Trophoblast cell (in vitro differentiated cells and primary cell): ENCODE measurements around the gene APOF.

Experiments
- DNase-seq, 2 donors: peaks; one replicate each; pipeline ENCODE4 v3.0.0-alpha.2; 2016
- H2AFZ ChIP-seq: 2 replicates; pipeline ENCODE4 v1.6.1; 2013; ENCODE audit warnings: low read length, moderate library complexity, mild to moderate bottlenecking; ENCODE audit not compliant: insufficient read depth, poor library complexity
- H2AK5ac ChIP-seq: 2 replicates; pipeline ENCODE4 v1.6.1; 2013; ENCODE audit warnings: mild to moderate bottlenecking, low read length
- H2BK120ac ChIP-seq: 2 replicates; pipeline ENCODE4 v1.6.1; 2013; ENCODE audit warnings: low read length, mild to moderate bottlenecking, moderate library complexity; ENCODE audit not compliant: insufficient read depth, poor library complexity
- H2BK12ac ChIP-seq: 2 replicates; pipeline ENCODE4 v1.6.1; 2013; ENCODE audit warnings: mild to moderate bottlenecking, low read length, moderate library complexity
- H2BK5ac ChIP-seq: 2 replicates; pipeline ENCODE4 v1.6.1; 2013; ENCODE audit warnings: low read length, low read depth, moderate library complexity, mild to moderate bottlenecking; ENCODE audit not compliant: poor library complexity
- H3K14ac ChIP-seq: 2 replicates; pipeline ENCODE4 v1.6.1; 2013; ENCODE audit warnings: mild to moderate bottlenecking, low read length
- H3K18ac ChIP-seq: 2 replicates; pipeline ENCODE4 v1.6.1; 2013; ENCODE audit warnings: mild to moderate bottlenecking, low read length
- H3K23ac ChIP-seq: 2 replicates; pipeline ENCODE4 v1.6.1; 2013; ENCODE audit warnings: low read length
- H3K27ac ChIP-seq: 2 replicates; pipeline ENCODE4 v1.5.1; 2013; ENCODE audit warnings: low read depth, mild to moderate bottlenecking, inconsistent platforms, low read length, moderate library complexity
- H3K27me3 ChIP-seq: 2 replicates; pipeline ENCODE4 v1.6.1; 2013; ENCODE audit warnings: inconsistent platforms, mild to moderate bottlenecking, low read length, moderate library complexity; ENCODE audit not compliant: insufficient read depth
- H3K36me3 ChIP-seq, 2 experiments: 1 replicate in 1 of 2; 2 replicates in 1 of 2; pipeline ENCODE4 v1.6.1; 2013; ENCODE audit warnings: low read length in 2 of 2, mild to moderate bottlenecking in 2 of 2, moderate library complexity in 1 of 2; ENCODE audit not compliant: insufficient read depth in 2 of 2, control insufficient read depth in 1 of 2
- H3K4ac ChIP-seq: 2 replicates; pipeline ENCODE4 v1.6.1; 2013; ENCODE audit warnings: low read depth, mild to moderate bottlenecking, low read length, moderate library complexity
- H3K4me1 ChIP-seq, 2 experiments: 1 replicate in 1 of 2; 2 replicates in 1 of 2; pipeline ENCODE4 v1.6.1; 2013; ENCODE audit warnings: low read length in 2 of 2, mild to moderate bottlenecking in 2 of 2, moderate library complexity in 1 of 2; ENCODE audit not compliant: insufficient read depth in 2 of 2, control insufficient read depth in 1 of 2
- H3K4me2 ChIP-seq: 2 replicates; pipeline ENCODE4 v1.6.1; 2013; ENCODE audit warnings: inconsistent platforms, mild to moderate bottlenecking, low read length, moderate library complexity
- H3K4me3 ChIP-seq: 2 replicates; pipeline ENCODE4 v1.5.1; 2013; ENCODE audit warnings: mild to moderate bottlenecking, low read depth, low read length, inconsistent platforms
- H3K79me1 ChIP-seq: one replicate; pipeline ENCODE4 v1.6.1; 2013; ENCODE audit warnings: low read length
- H3K79me2 ChIP-seq: 2 replicates; pipeline ENCODE4 v1.6.1; 2013; ENCODE audit warnings: low read length, mild to moderate bottlenecking; ENCODE audit not compliant: control insufficient read depth, insufficient read depth, poor library complexity
- H3K9ac ChIP-seq: 2 replicates; pipeline ENCODE4 v1.6.1; 2013; ENCODE audit warnings: mild to moderate bottlenecking, low read length
- H3K9me3 ChIP-seq: 2 replicates; pipeline ENCODE4 v1.6.1; 2013; ENCODE audit warnings: low read depth, mild to moderate bottlenecking, control low read depth, inconsistent platforms, low read length; ENCODE audit not compliant: insufficient read depth
- H4K12ac ChIP-seq: 2 replicates; pipeline ENCODE4 v1.6.1; 2013; ENCODE audit warnings: low read depth, mild to moderate bottlenecking, low read length, moderate library complexity
- H4K8ac ChIP-seq: 2 replicates; pipeline ENCODE4 v1.6.1; 2013; ENCODE audit warnings: low read depth, mild to moderate bottlenecking, low read length, moderate library complexity
- H4K91ac ChIP-seq: one replicate; pipeline ENCODE4 v1.6.1; 2013; ENCODE audit warnings: low read depth, mild to moderate bottlenecking, low read length, moderate library complexity
- WGBS: extraction: QIAGEN DNeasy Blood & Tissue Kit; methylation state at CpG from one replicate; pipeline ENCODE4 v1.1.7; 2013; ENCODE audit warnings: missing lambda C conversion rate; ENCODE audit not compliant: insufficient read length, insufficient coverage; ENCODE audit errors: extremely low coverage; 5-methylcytosine and 5-hydroxymethylcytosine counted together

Gene APOF

GRCh38 chr12:56392331-56392730, 29.7 kb upstream of the APOF start:
- Histone ChIP-seq H3K36me3 (no peaks in the 10 kb centered on the region), H2AFZ (no peak overlapping the region), H3K18ac (no peak overlapping the region), H3K23ac (no peak overlapping the region), H3K14ac (no peak overlapping the region), H3K27ac (no peak overlapping the region), H3K27me3 (no peaks in the 10 kb centered on the region), H2BK5ac (no peak overlapping the region), H3K4me2 (no peak overlapping the region), H3K4me3 (no peak overlapping the region), H3K9me3 (peaks cover 4% of the 10 kb centered on the region), H3K79me1 (no peaks in the 10 kb centered on the region), H4K12ac (no peak overlapping the region), H3K79me2 (no peaks in the 10 kb centered on the region), H3K4ac (no peak overlapping the region), H4K8ac (no peak overlapping the region), H2BK120ac (no peak overlapping the region), H3K4me1 (peaks cover 0 to 1% of the 10 kb centered on the region in 2 experiments), H2AK5ac (no peak overlapping the region), H3K9ac (no peak overlapping the region), H4K91ac (no peak overlapping the region), H2BK12ac (no peak overlapping the region)
- WGBS, result no CpG with 5 or more reads among the region's 2 CpGs
- DNase-seq, result no peak

- no peak overlapping the region for H3K23ac ChIP-seq
- H4K91ac ChIP-seq, result no peak overlapping the region
- no peak overlapping the region for H3K27ac ChIP-seq
- H3K36me3 ChIP-seq, result no peaks in the 10 kb centered on the region
- H3K4ac ChIP-seq, result no peak overlapping the region
- no peaks in the 10 kb centered on the region for H3K27me3 ChIP-seq
- H4K12ac ChIP-seq, result no peak overlapping the region
- H4K8ac ChIP-seq, result no peak overlapping the region
- H3K79me2 ChIP-seq, result no peaks in the 10 kb centered on the region
- no peak overlapping the region for H2AK5ac ChIP-seq
- H3K79me1 ChIP-seq, result no peaks in the 10 kb centered on the region
- no peak overlapping the region for H2AFZ ChIP-seq
- H3K4me1 ChIP-seq, result peaks cover 0 to 5% of the 10 kb centered on the region in 2 experiments
- no CpG with 5 or more reads among the region's 1 CpG for WGBS
- no peak overlapping the region for H3K14ac ChIP-seq
- H3K4me2 ChIP-seq, result no peak overlapping the region
- H3K9ac ChIP-seq, result no peak overlapping the region
- H2BK12ac ChIP-seq, result no peak overlapping the region
- no peak overlapping the region for H3K18ac ChIP-seq
- DNase-seq, result peak; percentile 63 to 81
- H3K4me3 ChIP-seq, result no peak overlapping the region
- H2BK120ac ChIP-seq, result no peak overlapping the region
- peaks cover under 1% of the 10 kb centered on the region for H3K9me3 ChIP-seq
- H2BK5ac ChIP-seq, result no peak overlapping the region
Measured at GRCh38 chr12:56391721-56392120, 29.1 kb upstream of the APOF start.

DNA sequence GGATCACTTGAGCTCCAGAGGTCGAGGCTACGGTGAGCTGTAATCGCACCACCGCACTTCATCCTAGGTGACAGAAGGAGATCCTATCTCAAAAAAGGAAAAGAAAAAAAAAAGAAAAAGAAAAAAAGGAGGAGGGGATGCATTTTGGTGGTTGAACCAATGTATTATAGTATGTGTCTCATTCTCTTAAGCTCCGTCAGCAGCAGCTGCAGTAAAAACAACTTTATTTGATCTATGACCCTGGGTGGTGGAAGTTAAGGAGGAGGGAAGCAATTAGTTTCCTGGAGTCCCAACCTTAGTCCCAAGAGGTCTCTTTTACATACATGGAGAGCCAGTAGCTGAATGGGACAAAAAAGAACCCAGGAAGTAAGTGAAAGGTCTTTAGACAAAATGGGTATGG, 26.8 kb upstream of the APOF start:
- no peak overlapping the region for H4K91ac ChIP-seq
- no peak for DNase-seq
- H3K36me3 ChIP-seq, result no peaks in the 10 kb centered on the region
- no peak overlapping the region for H3K4me2 ChIP-seq
- H2AK5ac ChIP-seq, result no peak overlapping the region
- no peak overlapping the region for H3K27ac ChIP-seq
- peaks cover 0 to 5% of the 10 kb centered on the region in 2 experiments for H3K4me1 ChIP-seq
- H3K9me3 ChIP-seq, result no peaks in the 10 kb centered on the region
- H2AFZ ChIP-seq, result no peak overlapping the region
- no peak overlapping the region for H4K8ac ChIP-seq
- H2BK5ac ChIP-seq, result no peak overlapping the region
- H2BK12ac ChIP-seq, result no peak overlapping the region
- no peak overlapping the region for H3K14ac ChIP-seq
- H3K9ac ChIP-seq, result no peak overlapping the region
- H3K79me1 ChIP-seq, result no peaks in the 10 kb centered on the region
- no CpG with 5 or more reads among the region's 5 CpGs for WGBS
- H3K23ac ChIP-seq, result no peak overlapping the region
- H3K27me3 ChIP-seq, result no peaks in the 10 kb centered on the region
- H4K12ac ChIP-seq, result no peak overlapping the region
- no peak overlapping the region for H3K4ac ChIP-seq
- H3K18ac ChIP-seq, result no peak overlapping the region
- no peak overlapping the region for H2BK120ac ChIP-seq
- no peaks in the 10 kb centered on the region for H3K79me2 ChIP-seq
- H3K4me3 ChIP-seq, result no peak overlapping the region

GRCh38 chr12:56387152-56387736, 24.6 kb upstream of the APOF start:
- Histone ChIP-seq H3K79me1 (no peaks in the 10 kb centered on the region), H3K9ac (no peak overlapping the region), H3K14ac (no peak overlapping the region), H3K4me1 (peaks cover 0 to 5% of the 10 kb centered on the region in 2 experiments), H2BK120ac (no peak overlapping the region), H4K12ac (no peak overlapping the region), H3K27ac (no peak overlapping the region), H3K4me3 (no peak overlapping the region), H2AFZ (no peak overlapping the region), H3K9me3 (no peaks in the 10 kb centered on the region), H3K23ac (no peak overlapping the region), H4K8ac (no peak overlapping the region), H3K18ac (no peak overlapping the region), H3K36me3 (no peaks in the 10 kb centered on the region), H2AK5ac (no peak overlapping the region), H3K27me3 (no peaks in the 10 kb centered on the region), H2BK5ac (no peak overlapping the region), H3K4ac (no peak overlapping the region), H3K4me2 (no peak overlapping the region), H2BK12ac (no peak overlapping the region), H4K91ac (no peak overlapping the region), H3K79me2 (no peaks in the 10 kb centered on the region)
- DNase-seq, result no peak
- no CpG with 5 or more reads among the region's 7 CpGs for WGBS
